Lower leg skin (tissue), 4 donors: Measurements from ENCODE around the gene RARRES2. TPM values are rescaled to one million over a fixed set of nuclear protein-coding genes. Genes with fewer than 3 reads are reported as not detected.

Source experiments
- DNase-seq, 2 donors: peaks; one replicate each; pipeline ENCODE4 v3.0.0-alpha.2; 2019; ENCODE audit warnings: low spot score in 2 of 2
- H3K4me3 ChIP-seq: fragments of 200-600 bp; sonication (generic); 2 replicates; pipeline ENCODE4 v1.5.1; 2017; ENCODE audit warnings: mild to moderate bottlenecking, low read depth; ENCODE audit not compliant: poor library complexity, severe bottlenecking
- POLR2A ChIP-seq, 2 donors: fragments of 450-650 bp; IDR thresholded peaks; one replicate each; pipeline ENCODE4 v1.6.1; 2016 to 2017; ENCODE audit warnings: antibody characterized with exemption in 2 of 2, mild to moderate bottlenecking in 1 of 2, moderate library complexity in 1 of 2
- WGBS, 2 donors: methylation state at CpG; one replicate each; pipeline ENCODE4 v1.1.5; 2018; 5-methylcytosine and 5-hydroxymethylcytosine counted together
- intact Hi-C: fragments of 100-400 bp; cut with DNase I; formaldehyde crosslinking; loops from one replicate; pipeline ENCODE4 v1.15.0; 2023; ENCODE audit warnings: low total_unique reads
- total RNA-seq, 4 donors: library from RNA; depleted of rRNA; stranded (reverse); fragments of >200 nt; gene quantifications; one replicate each; pipeline ENCODE4 v1.1.0, GENCODE V29; 2016
- TF ChIP-seq, protein P1 (sequence below), 3 donors: fragments of 450-650 bp; IDR thresholded peaks; one replicate each; pipeline ENCODE4 v1.5.1; 2016; ENCODE audit warnings: antibody characterized with exemption in 3 of 3, mild to moderate bottlenecking in 3 of 3, moderate library complexity in 2 of 3

Gene RARRES2
- total RNA-seq, 4 donors from 2014 or later, result 9.8 to 30.0 (median 16.8) TPM

DNA sequence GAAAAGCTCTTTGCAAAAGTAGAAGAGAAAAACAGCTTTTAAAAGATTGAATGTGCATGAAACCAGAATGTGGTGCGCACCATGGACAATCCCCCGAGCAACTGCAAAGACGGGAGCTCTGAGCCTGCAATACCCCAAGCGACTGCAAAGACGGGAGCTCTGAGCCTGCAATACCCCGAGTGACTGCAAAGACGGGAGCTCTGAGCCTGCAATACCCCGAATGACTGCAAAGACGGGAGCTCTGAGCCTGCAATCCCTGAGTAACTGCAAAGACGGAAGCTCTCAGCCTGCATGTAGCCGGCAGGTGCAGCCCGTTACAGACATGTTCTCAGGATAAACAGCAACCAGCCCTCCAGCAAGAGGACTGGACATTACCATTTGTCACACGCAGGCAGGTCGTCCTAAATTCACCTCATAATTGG lies 43.9 kb upstream of the RARRES2 start:
- intact Hi-C loops, result no loop called here
- TF ChIP-seq, protein P1, sequence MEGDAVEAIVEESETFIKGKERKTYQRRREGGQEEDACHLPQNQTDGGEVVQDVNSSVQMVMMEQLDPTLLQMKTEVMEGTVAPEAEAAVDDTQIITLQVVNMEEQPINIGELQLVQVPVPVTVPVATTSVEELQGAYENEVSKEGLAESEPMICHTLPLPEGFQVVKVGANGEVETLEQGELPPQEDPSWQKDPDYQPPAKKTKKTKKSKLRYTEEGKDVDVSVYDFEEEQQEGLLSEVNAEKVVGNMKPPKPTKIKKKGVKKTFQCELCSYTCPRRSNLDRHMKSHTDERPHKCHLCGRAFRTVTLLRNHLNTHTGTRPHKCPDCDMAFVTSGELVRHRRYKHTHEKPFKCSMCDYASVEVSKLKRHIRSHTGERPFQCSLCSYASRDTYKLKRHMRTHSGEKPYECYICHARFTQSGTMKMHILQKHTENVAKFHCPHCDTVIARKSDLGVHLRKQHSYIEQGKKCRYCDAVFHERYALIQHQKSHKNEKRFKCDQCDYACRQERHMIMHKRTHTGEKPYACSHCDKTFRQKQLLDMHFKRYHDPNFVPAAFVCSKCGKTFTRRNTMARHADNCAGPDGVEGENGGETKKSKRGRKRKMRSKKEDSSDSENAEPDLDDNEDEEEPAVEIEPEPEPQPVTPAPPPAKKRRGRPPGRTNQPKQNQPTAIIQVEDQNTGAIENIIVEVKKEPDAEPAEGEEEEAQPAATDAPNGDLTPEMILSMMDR (IDR thresholded peaks at IDR 0.05), result no peak
- TF ChIP-seq POLR2A (IDR thresholded peaks at IDR 0.05), result no peak
- 88 to 92% methylated on average over 14 of the region's 14 CpGs for WGBS, 2 donors
- no peak overlapping the region for H3K4me3 ChIP-seq
- no peak for DNase-seq

DNA sequence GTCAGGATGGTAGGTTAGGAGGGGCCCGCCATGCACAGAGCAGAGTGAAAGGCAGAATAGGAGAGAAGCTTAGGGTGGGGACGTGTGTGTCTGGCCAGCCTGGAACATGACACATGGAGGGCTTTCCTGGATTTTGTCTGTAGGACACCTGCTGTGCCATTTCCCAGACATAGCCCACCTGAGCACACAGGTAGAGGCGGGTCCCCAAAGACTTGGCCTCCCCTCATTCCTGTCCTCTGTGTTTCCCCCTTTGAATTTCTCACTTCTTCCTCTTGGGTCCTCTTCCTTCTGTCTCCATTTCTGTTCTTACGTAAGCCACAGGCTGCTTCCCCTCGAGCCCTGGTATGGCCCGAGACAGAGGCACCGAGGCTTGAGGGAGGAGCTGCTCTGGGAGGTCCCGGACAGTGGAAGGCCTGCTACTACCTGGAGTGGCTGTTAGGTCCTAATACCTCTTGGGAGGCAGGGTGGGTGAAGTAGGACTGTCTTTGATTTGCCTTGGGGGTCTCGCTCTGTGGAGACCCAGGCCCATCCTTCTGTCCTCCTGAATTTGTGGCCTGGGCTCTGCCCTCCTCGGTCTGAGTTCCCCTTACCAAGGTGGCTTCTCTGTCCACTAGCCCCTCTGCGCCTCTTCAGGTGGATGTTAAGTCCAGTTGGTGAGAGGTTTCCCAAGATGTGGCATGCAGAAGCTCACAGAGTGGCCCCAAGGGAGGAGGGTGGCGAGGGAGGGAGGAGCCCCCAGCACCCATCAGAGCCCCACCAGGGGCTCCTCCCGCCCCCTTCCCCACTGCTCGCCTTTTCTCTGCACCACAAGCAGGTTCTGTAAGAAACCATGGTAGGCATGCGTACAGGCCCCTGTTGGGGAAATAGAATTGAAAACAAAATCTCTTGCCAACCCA lies 43.2 kb upstream of the RARRES2 start:
- H3K4me3 ChIP-seq, result no peak overlapping the region
- intact Hi-C loops, result no loop called here
- no peak for DNase-seq
- no peak for TF ChIP-seq POLR2A (IDR thresholded peaks at IDR 0.05)
- TF ChIP-seq, protein P1 (IDR thresholded peaks at IDR 0.05), result no peak
- 84 to 88% methylated on average over 15 of the region's 15 CpGs for WGBS, 2 donors

DNA sequence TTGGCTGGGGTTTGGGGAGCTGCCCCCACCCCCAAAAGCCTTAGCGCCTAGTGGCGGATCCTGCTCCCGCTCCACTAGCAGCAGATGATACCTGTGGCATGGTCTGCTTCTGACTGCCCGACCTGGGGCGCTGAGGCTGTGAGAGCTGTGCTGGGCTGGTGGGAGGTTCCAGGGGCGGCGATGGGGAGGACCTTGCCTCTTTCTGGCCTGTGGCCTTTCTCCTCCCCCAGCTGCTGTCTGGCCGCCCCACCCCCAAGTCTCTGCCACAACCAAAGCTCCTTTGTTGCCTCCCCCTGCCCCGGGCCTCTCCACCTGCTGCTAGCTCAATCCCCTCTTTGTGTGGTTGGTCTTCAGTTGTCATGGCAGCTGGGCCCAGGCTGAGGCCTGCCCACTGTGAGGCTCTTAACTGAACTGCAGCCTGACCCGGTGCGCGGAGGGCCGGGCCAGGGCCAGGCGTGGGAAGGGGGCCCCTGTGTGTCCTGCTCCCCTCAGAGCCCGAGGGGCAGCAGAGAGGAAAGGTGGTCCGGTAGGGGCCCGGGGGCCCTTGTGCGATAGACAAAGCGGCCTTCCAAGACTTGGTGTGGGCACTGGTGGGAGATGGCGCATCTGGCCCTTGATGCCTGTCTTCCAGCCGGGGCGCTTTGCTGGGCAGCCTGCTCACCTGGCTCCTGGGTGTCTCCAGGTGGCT lies 42.4 kb upstream of the RARRES2 start:
- DNase-seq, result peak in 1 of 2 donors; percentile 84
- intact Hi-C loops, result no loop called here
- TF ChIP-seq, protein P1 (IDR thresholded peaks at IDR 0.05), result no peak
- no peak for TF ChIP-seq POLR2A (IDR thresholded peaks at IDR 0.05)
- WGBS, 2 donors, result 77 to 82% methylated on average over 22 of the region's 22 CpGs
- no peak overlapping the region for H3K4me3 ChIP-seq

DNA sequence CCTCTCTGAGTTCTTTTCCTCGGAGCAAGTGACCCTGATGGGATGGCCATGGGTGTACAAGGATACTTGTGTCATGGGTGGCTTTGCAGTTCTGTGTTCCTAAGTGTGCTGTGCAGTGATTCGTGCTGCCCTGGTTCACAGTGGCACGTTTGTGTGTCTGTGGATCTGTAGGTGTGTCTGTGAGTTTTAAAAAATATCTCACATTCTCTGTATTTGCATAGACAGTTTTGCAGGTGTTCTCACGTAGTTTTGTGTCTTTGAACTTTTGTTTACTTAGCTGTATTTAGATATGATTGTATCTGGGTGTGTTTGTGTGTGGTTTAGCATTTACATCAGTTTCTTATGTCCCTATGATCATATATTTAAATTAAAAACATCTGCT lies 41.4 kb upstream of the RARRES2 start:
- no peak overlapping the region for H3K4me3 ChIP-seq
- no peak for DNase-seq
- TF ChIP-seq, protein P1 (IDR thresholded peaks at IDR 0.05), result no peak
- TF ChIP-seq POLR2A (IDR thresholded peaks at IDR 0.05), result no peak
- intact Hi-C loops, result no loop called here
- WGBS, 2 donors, result 54 to 79% methylated on average over 4 of the region's 4 CpGs

DNA sequence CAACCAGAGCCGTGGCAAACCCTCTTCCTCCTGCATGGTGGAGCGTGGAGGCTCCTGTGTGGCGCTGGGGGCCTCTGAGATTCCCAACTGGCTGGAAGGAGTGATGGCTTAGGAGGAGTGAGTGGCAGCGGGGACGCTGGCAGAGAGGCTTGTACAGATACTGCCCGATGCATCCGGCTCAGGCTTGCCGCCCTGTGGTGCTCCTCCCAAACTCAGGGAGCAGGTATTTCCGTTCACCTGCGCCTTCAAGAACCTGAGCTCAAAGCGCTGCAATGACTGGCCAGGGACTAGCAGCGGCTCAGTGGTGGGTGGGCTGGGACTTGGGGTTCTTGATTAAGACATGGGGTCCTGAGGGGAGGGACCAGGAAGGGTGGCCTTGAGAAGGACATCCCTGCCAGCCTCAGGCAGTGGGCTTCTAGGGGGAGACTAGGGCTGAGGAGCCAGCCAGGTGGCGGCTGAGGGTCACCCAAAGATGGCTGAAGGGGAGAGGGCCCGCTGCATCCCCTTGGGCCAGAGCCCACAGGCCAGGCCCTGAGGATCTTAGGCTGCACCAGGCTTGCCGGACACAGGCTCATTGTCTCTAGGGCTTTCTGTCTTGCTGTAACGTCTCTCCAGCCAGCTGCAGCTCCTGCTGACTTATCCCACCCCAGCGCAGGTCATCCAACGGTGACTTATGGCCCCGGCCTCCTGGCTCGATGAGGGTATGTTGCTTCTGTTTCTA lies 40.9 kb upstream of the RARRES2 start:
- no peak overlapping the region for H3K4me3 ChIP-seq
- no peak for TF ChIP-seq POLR2A (IDR thresholded peaks at IDR 0.05)
- TF ChIP-seq, protein P1 (IDR thresholded peaks at IDR 0.05), result no peak
- 59 to 68% methylated on average over 15 to 16 of the region's 20 CpGs for WGBS, 2 donors
- intact Hi-C loops, result no loop called here
- DNase-seq, result peak in 1 of 2 donors; percentile 85
